ENCODE data around the gene BCHE. TPM values are rescaled to one million over a fixed set of nuclear protein-coding genes. Genes with fewer than 3 reads are reported as not detected.

BCHE gene
- total RNA-seq, 6 experiments from 2014 or later = 28.4 to 53.8 (median 34.4) TPM

- H3K4me3 ChIP-seq = peak overlapping the region in 1 of 3 donors; percentile 14
- peaks cover 0 to 31% (median 2%) of the 10 kb centered on the region in 4 donors for H3K4me1 ChIP-seq
- peak overlapping the region in 2 of 3 donors; percentile 24 to 63 for H3K27ac ChIP-seq
- H3K36me3 ChIP-seq = no peaks in the 10 kb centered on the region
- intact Hi-C loops (cut with DNase I) = no loop called here
- 13% methylated on average over 1 of the region's 1 CpG for WGBS (ENCODE audit: insufficient coverage, low coverage, low lambda C conversion rate, missing lambda C conversion rate)
- no peak for DNase-seq
- H3K27me3 ChIP-seq = no peaks in the 10 kb centered on the region
- no peaks in the 10 kb centered on the region for H3K9me3 ChIP-seq
- TF ChIP-seq CTCF (IDR thresholded peaks at IDR 0.05) (no peak), POLR2A (IDR thresholded peaks at IDR 0.05) (no peak)
- ATAC-seq = peak; percentile 80 to 90 (median 85)
Measured at GRCh38 chr3:165783383-165783782, 53.8 kb downstream of the BCHE start.

- no peaks in the 10 kb centered on the region for H3K27me3 ChIP-seq
- no peak overlapping the region for H3K4me3 ChIP-seq
- peaks cover 0 to 13% (median 0%) of the 10 kb centered on the region in 4 donors for H3K4me1 ChIP-seq
- ATAC-seq (no peak), DNase-seq (no peak)
- TF ChIP-seq CTCF (IDR thresholded peaks at IDR 0.05) = no peak
- no peak for TF ChIP-seq POLR2A (IDR thresholded peaks at IDR 0.05)
- H3K27ac ChIP-seq = no peak overlapping the region
- no peaks in the 10 kb centered on the region for H3K9me3 ChIP-seq
- WGBS (ENCODE audit: insufficient coverage, low coverage, low lambda C conversion rate, missing lambda C conversion rate) = 93% methylated on average over 2 of the region's 2 CpGs
- intact Hi-C loops (cut with DNase I) = no loop called here
- no peaks in the 10 kb centered on the region for H3K36me3 ChIP-seq
Measured at GRCh38 chr3:165778891-165779290, 58.3 kb downstream of the BCHE start.

- no peaks in the 10 kb centered on the region for H3K36me3 ChIP-seq
- H3K27me3 ChIP-seq = no peaks in the 10 kb centered on the region
- DNase-seq = no peak
- intact Hi-C loops (cut with DNase I) = no loop called here
- TF ChIP-seq POLR2A (IDR thresholded peaks at IDR 0.05) = no peak
- TF ChIP-seq CTCF (IDR thresholded peaks at IDR 0.05) = no peak
- H3K4me1 ChIP-seq = peaks cover 0 to 9% (median 0%) of the 10 kb centered on the region in 4 donors
- no peak overlapping the region for H3K27ac ChIP-seq
- H3K4me3 ChIP-seq = no peak overlapping the region
- H3K9me3 ChIP-seq = no peaks in the 10 kb centered on the region
- no peak for ATAC-seq
Measured at GRCh38 chr3:165778456-165778855, 58.8 kb downstream of the BCHE start.

GRCh38 chr3:165775824-165776223, 61.4 kb downstream of the BCHE start:
- H3K27me3 ChIP-seq = no peaks in the 10 kb centered on the region
- H3K36me3 ChIP-seq = no peaks in the 10 kb centered on the region
- H3K4me1 ChIP-seq = no peaks in the 10 kb centered on the region
- no peak overlapping the region for H3K27ac ChIP-seq
- 48% methylated on average over 3 of the region's 3 CpGs for WGBS (ENCODE audit: insufficient coverage, low coverage, low lambda C conversion rate, missing lambda C conversion rate)
- intact Hi-C loops (cut with DNase I) = no loop called here
- ATAC-seq = no peak
- DNase-seq = no peak
- no peaks in the 10 kb centered on the region for H3K9me3 ChIP-seq
- no peak for TF ChIP-seq CTCF (IDR thresholded peaks at IDR 0.05)
- TF ChIP-seq POLR2A (IDR thresholded peaks at IDR 0.05) = no peak
- no peak overlapping the region for H3K4me3 ChIP-seq

- Histone ChIP-seq H3K27me3 (no peaks in the 10 kb centered on the region), H3K36me3 (no peaks in the 10 kb centered on the region), H3K4me3 (no peak overlapping the region), H3K4me1 (no peaks in the 10 kb centered on the region), H3K9me3 (no peaks in the 10 kb centered on the region), H3K27ac (no peak overlapping the region)
- no peak for DNase-seq
- intact Hi-C loops (cut with DNase I) = no loop called here
- WGBS (ENCODE audit: insufficient coverage, low coverage, low lambda C conversion rate, missing lambda C conversion rate) = 84% methylated on average over 3 of the region's 3 CpGs
- ATAC-seq = no peak
- TF ChIP-seq CTCF (IDR thresholded peaks at IDR 0.05) = no peak
- no peak for TF ChIP-seq POLR2A (IDR thresholded peaks at IDR 0.05)
Measured at GRCh38 chr3:165770781-165771180, 66.4 kb downstream of the BCHE start.
